CD4-positive, alpha-beta T cell treated with Interleukin-4 for 1 hour (primary cell): ENCODE data around the gene MAPK1.
"Not testable (repeated sequence)": the region's sequence is repeated elsewhere in the genome, so short reads cannot be mapped to it uniquely, and the experiment has no call there.

Experiments
- DNase-seq, 2 donors: peaks; one replicate each; pipeline ENCODE4 v3.0.0-alpha.2; 2020 to 2022

MAPK1 gene

GRCh38 chr22:21867528-21868266 lies at the start of gene MAPK1:
TSS of gene MAPK1 (minus strand) at chr22:21867645. CDS start at chr22:21867440, 205 bp downstream.
- peak; percentile 93 to 94 for DNase-seq

- DNase-seq, result no peak
Measured at GRCh38 chr22:21916309-21916918, 49.0 kb upstream of the MAPK1 start.

- DNase-seq, result no peak
Measured at GRCh38 chr22:21915624-21916308, 48.3 kb upstream of the MAPK1 start.

- DNase-seq, result not testable (repeated sequence)
Measured at GRCh38 chr22:21914033-21914642, 46.7 kb upstream of the MAPK1 start.

GRCh38 chr22:21910367-21910766 lies 42.9 kb upstream of the MAPK1 start:
- not testable (repeated sequence) for DNase-seq

- DNase-seq, result no peak
Measured at GRCh38 chr22:21909871-21910270, 42.4 kb upstream of the MAPK1 start.

GRCh38 chr22:21907638-21908522 lies 40.4 kb upstream of the MAPK1 start:
- no peak for DNase-seq

GRCh38 chr22:21905234-21905633 lies 37.8 kb upstream of the MAPK1 start:
- DNase-seq, result not testable (repeated sequence)

GRCh38 chr22:21904250-21904789 lies 36.9 kb upstream of the MAPK1 start:
- DNase-seq, result no peak

- no peak for DNase-seq
Measured at GRCh38 chr22:21903283-21903682, 35.8 kb upstream of the MAPK1 start.

GRCh38 chr22:21902296-21903087 lies 35.0 kb upstream of the MAPK1 start:
- DNase-seq, result no peak

GRCh38 chr22:21898354-21898896 lies 31.0 kb upstream of the MAPK1 start:
- DNase-seq, result no peak

GRCh38 chr22:21896951-21897513 lies 29.6 kb upstream of the MAPK1 start:
- DNase-seq, result no peak

GRCh38 chr22:21896275-21896674 lies 28.8 kb upstream of the MAPK1 start:
- not testable (repeated sequence) for DNase-seq

- no peak for DNase-seq
Measured at GRCh38 chr22:21894799-21895198, 27.4 kb upstream of the MAPK1 start.

GRCh38 chr22:21889251-21889990 lies 22.0 kb upstream of the MAPK1 start:
- DNase-seq, result no peak

GRCh38 chr22:21887841-21888240 lies 20.4 kb upstream of the MAPK1 start:
- no peak for DNase-seq

- DNase-seq, result not testable (repeated sequence)
Measured at GRCh38 chr22:21883930-21884329, 16.5 kb upstream of the MAPK1 start.

GRCh38 chr22:21882754-21883333 lies 15.4 kb upstream of the MAPK1 start:
- not testable (repeated sequence) for DNase-seq
